OCI-LY1 (cell line): ENCODE results near the gene KRTAP10-12.

Experiments
- CTCF ChIP-seq: fragments of 200-600 bp; sonication (generic), shearing (Covaris generic); IDR thresholded peaks from 2 replicates; pipeline ENCODE4 v1.5.1; 2017; ENCODE audit warnings: mild to moderate bottlenecking, antibody characterized with exemption, low read length, moderate library complexity, mixed read lengths
- EZH2 ChIP-seq: fragments of 200-600 bp; sonication (generic), shearing (Covaris generic); IDR thresholded peaks from 2 replicates; pipeline ENCODE4 v1.8.0; 2017; ENCODE audit warnings: borderline replicate concordance, mixed run types, mild to moderate bottlenecking, antibody characterized with exemption, low read length, moderate library complexity, mixed read lengths

GRCh38 chr21:44713130-44713529, 16.2 kb downstream of the KRTAP10-12 start:
- no peak for TF ChIP-seq CTCF
- no peak for TF ChIP-seq EZH2
